K562 (cell line): ENCODE measurements around the gene PTPN18. TPM values are rescaled to one million over a fixed set of nuclear protein-coding genes. Genes with fewer than 3 reads are reported as not detected.

Experiments used
- ASH1L ChIP-seq: fragments of 450-650 bp; IDR thresholded peaks from 2 replicates; pipeline ENCODE4 v1.6.1; 2018; ENCODE audit warnings: borderline replicate concordance, mild to moderate bottlenecking, low read depth; ENCODE audit not compliant: partially characterized antibody
- FOXP1 ChIP-seq: sonication (generic); formaldehyde crosslinking; IDR thresholded peaks from 2 replicates; pipeline ENCODE4 v1.8.0; 2022; ENCODE audit warnings: mild to moderate bottlenecking, missing genetic modification reagents
- GTF2E2 ChIP-seq: fragments of 200-800 bp; sonication (Bioruptor generic); IDR thresholded peaks from 2 replicates; pipeline ENCODE4 v1.6.1; 2016; ENCODE audit warnings: missing genetic modification characterization, missing compliant biosample characterization
- L3MBTL2 ChIP-seq: fragments of 450-650 bp; IDR thresholded peaks from 2 replicates; pipeline ENCODE4 v1.6.1; 2016; ENCODE audit warnings: mild to moderate bottlenecking, moderate library complexity
- MAFF ChIP-seq: IDR thresholded peaks from 2 replicates; pipeline ENCODE4 v1.6.1; 2012; ENCODE audit warnings: low read length, improper control_type of control experiment
- MCM2 ChIP-seq: fragments of 450-650 bp; IDR thresholded peaks from 2 replicates; pipeline ENCODE4 v1.6.1; 2017; ENCODE audit warnings: low read depth, mild to moderate bottlenecking
- POLR2A ChIP-seq: fragments of 450-650 bp; conservative IDR thresholded peaks from 2 replicates; pipeline ENCODE4 v1.6.1; 2016
- SIRT6 ChIP-seq: IDR thresholded peaks from one replicate; pipeline ENCODE4 v1.6.1; 2012; ENCODE audit warnings: low read depth, mild to moderate bottlenecking, control low read depth, inconsistent platforms, low read length, moderate library complexity
- TCF7L2 ChIP-seq: fragments of 150-350 bp; IDR thresholded peaks from 2 replicates; pipeline ENCODE4 v1.6.1; 2016; ENCODE audit warnings: low read depth, mild to moderate bottlenecking, low read length, moderate library complexity
- ZKSCAN3 ChIP-seq: fragments of 250-450 bp; sonication (Bioruptor Pico); IDR thresholded peaks from 2 replicates; pipeline ENCODE4 v1.4.0; 2020
- ZNF224 ChIP-seq: sonication (generic); formaldehyde crosslinking; IDR thresholded peaks from 2 replicates; pipeline ENCODE4 v1.8.0; 2022; ENCODE audit warnings: mild to moderate bottlenecking, missing genetic modification reagents
- ZNF23 ChIP-seq: fragments of 250-450 bp; sonication (Bioruptor Pico); IDR thresholded peaks from 2 replicates; pipeline ENCODE4 v1.4.0; 2020; ENCODE audit warnings: mild to moderate bottlenecking
- ZNF282 ChIP-seq: sonication (generic); formaldehyde crosslinking; IDR thresholded peaks from 2 replicates; pipeline ENCODE4 v1.8.1; 2023; ENCODE audit warnings: missing genetic modification reagents
- polyA plus RNA-seq, 8 experiments: library from polyadenylated mRNA; depleted of rRNA in 4 of 8; stranded (reverse) in 5 of 8; unstranded in 3 of 8; fragments of >200 nt; fragmentation: Nextera tagmentation in 2 of 8; fragmentation: Illumina TruSeq in 1 of 8; extraction: Ambion mirVana in 2 of 8; extraction: Trizol in 1 of 8; gene quantifications; 2 replicates each; pipeline versions ENCODE4 v1.2.1 to v1.2.3, GENCODE V29; 2011 to 2014; ENCODE audit warnings: inconsistent platforms in 1 of 8, missing spikeins in 1 of 8
- total RNA-seq, 7 experiments: library from RNA; depleted of rRNA in 6 of 7; stranded (reverse); fragments of >200 nt in 6 of 7; fragmentation: Illumina TruSeq in 2 of 7; extraction: Trizol in 2 of 7; gene quantifications; 2 replicates each; pipeline versions ENCODE4 v1.2.1 to v1.2.3, GENCODE V29; 2011 to 2021; ENCODE audit warnings: low replicate concordance in 1 of 7
- TF ChIP-seq, protein P1 (sequence below): fragments of 200-800 bp; sonication (Bioruptor generic); IDR thresholded peaks from 2 replicates; pipeline ENCODE4 v1.6.1; 2016; ENCODE audit warnings: missing genetic modification characterization, missing compliant biosample characterization
- TF ChIP-seq, protein P2 (sequence below): sonication (generic); formaldehyde crosslinking; IDR thresholded peaks from 2 replicates; pipeline ENCODE4 v1.8.0; 2022; ENCODE audit warnings: missing genetic modification reagents, mild to moderate bottlenecking, borderline replicate concordance
- TF ChIP-seq, protein P3 (sequence below): fragments of 450-650 bp; IDR thresholded peaks from 2 replicates; pipeline ENCODE4 v1.6.1; 2016; ENCODE audit warnings: missing biosample characterization, missing genetic modification characterization
- TF ChIP-seq, protein P4 (sequence below): sonication (generic); formaldehyde crosslinking; IDR thresholded peaks from 2 replicates; pipeline ENCODE4 v1.4.0; 2020; ENCODE audit warnings: mild to moderate bottlenecking, missing genetic modification reagents
- TF ChIP-seq, protein P5 (sequence below): fragments of 200-800 bp; sonication (Bioruptor generic); IDR thresholded peaks from 2 replicates; pipeline ENCODE4 v1.6.1; 2017; ENCODE audit warnings: missing genetic modification characterization, missing compliant biosample characterization

PTPN18 gene
- total and polyA plus RNA-seq, 9 of the 15 experiments (the other 6 are each of a cell fraction or from before 2014, with no cell fraction given): 11.6 to 90.7 (median 49.6) TPM

DNA sequence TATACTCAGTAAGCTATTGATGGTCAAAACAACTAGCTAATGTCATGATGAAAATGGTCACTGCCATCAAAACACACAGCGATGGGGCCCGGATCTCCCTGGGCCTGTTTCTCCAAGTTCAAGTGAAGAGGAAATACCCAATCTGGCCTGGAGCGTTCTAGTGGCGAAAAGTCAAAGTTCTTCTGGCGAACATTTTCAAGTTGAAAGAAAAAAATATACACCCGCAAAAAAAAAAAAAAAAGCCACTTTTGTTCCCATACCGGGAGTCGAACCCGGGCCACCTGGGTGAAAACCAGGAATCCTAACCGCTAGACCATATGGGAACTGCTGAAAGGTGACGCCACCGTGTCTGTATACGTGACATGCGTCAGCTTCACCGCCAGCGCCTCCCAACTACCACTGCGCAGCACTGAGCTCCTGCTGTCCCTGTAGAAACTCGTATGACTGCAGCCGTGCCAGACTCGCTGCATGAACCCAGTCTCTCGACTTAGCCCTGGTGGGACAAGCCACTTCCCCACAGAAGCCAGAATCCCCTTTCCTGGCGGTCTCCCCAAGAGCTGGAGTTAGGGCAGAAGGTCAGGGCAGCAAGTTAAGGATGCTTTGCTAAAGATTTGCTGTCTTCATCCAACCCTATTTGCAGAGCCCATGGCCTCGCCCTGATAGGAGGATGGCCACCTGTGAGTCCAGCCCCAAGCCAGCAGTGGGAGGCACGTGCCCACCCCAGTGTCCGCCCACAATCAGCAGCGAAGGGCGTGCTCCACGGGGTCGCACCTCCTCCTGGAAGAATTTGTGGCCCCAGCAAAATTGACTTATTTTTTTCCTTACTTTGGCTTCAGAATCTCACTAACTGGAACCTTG is 18.8 kb upstream of the PTPN18 start (continued):
- TF ChIP-seq, protein P1, sequence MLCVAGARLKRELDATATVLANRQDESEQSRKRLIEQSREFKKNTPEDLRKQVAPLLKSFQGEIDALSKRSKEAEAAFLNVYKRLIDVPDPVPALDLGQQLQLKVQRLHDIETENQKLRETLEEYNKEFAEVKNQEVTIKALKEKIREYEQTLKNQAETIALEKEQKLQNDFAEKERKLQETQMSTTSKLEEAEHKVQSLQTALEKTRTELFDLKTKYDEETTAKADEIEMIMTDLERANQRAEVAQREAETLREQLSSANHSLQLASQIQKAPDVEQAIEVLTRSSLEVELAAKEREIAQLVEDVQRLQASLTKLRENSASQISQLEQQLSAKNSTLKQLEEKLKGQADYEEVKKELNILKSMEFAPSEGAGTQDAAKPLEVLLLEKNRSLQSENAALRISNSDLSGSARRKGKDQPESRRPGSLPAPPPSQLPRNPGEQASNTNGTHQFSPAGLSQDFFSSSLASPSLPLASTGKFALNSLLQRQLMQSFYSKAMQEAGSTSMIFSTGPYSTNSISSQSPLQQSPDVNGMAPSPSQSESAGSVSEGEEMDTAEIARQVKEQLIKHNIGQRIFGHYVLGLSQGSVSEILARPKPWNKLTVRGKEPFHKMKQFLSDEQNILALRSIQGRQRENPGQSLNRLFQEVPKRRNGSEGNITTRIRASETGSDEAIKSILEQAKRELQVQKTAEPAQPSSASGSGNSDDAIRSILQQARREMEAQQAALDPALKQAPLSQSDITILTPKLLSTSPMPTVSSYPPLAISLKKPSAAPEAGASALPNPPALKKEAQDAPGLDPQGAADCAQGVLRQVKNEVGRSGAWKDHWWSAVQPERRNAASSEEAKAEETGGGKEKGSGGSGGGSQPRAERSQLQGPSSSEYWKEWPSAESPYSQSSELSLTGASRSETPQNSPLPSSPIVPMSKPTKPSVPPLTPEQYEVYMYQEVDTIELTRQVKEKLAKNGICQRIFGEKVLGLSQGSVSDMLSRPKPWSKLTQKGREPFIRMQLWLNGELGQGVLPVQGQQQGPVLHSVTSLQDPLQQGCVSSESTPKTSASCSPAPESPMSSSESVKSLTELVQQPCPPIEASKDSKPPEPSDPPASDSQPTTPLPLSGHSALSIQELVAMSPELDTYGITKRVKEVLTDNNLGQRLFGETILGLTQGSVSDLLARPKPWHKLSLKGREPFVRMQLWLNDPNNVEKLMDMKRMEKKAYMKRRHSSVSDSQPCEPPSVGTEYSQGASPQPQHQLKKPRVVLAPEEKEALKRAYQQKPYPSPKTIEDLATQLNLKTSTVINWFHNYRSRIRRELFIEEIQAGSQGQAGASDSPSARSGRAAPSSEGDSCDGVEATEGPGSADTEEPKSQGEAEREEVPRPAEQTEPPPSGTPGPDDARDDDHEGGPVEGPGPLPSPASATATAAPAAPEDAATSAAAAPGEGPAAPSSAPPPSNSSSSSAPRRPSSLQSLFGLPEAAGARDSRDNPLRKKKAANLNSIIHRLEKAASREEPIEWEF (CRISPR knock-in tag): no peak
- TF ChIP-seq TCF7L2: no peak
- TF ChIP-seq ZNF224 (CRISPR knock-in tag): no peak
- TF ChIP-seq ZNF23 (CRISPR knock-in tag): no peak
- no peak for TF ChIP-seq MCM2
- TF ChIP-seq, protein P2, sequence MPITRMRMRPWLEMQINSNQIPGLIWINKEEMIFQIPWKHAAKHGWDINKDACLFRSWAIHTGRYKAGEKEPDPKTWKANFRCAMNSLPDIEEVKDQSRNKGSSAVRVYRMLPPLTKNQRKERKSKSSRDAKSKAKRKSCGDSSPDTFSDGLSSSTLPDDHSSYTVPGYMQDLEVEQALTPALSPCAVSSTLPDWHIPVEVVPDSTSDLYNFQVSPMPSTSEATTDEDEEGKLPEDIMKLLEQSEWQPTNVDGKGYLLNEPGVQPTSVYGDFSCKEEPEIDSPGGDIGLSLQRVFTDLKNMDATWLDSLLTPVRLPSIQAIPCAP: no peak
- no peak for TF ChIP-seq MAFF
- peak; percentile 90 for TF ChIP-seq L3MBTL2
- TF ChIP-seq ZNF282: no peak
- peak; percentile 64 for TF ChIP-seq SIRT6
- peak; percentile 69; the same call in 1 of the 2 replicates for TF ChIP-seq FOXP1
- TF ChIP-seq, protein P3, sequence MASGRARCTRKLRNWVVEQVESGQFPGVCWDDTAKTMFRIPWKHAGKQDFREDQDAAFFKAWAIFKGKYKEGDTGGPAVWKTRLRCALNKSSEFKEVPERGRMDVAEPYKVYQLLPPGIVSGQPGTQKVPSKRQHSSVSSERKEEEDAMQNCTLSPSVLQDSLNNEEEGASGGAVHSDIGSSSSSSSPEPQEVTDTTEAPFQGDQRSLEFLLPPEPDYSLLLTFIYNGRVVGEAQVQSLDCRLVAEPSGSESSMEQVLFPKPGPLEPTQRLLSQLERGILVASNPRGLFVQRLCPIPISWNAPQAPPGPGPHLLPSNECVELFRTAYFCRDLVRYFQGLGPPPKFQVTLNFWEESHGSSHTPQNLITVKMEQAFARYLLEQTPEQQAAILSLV (tag): no peak
- TF ChIP-seq, protein P4, sequence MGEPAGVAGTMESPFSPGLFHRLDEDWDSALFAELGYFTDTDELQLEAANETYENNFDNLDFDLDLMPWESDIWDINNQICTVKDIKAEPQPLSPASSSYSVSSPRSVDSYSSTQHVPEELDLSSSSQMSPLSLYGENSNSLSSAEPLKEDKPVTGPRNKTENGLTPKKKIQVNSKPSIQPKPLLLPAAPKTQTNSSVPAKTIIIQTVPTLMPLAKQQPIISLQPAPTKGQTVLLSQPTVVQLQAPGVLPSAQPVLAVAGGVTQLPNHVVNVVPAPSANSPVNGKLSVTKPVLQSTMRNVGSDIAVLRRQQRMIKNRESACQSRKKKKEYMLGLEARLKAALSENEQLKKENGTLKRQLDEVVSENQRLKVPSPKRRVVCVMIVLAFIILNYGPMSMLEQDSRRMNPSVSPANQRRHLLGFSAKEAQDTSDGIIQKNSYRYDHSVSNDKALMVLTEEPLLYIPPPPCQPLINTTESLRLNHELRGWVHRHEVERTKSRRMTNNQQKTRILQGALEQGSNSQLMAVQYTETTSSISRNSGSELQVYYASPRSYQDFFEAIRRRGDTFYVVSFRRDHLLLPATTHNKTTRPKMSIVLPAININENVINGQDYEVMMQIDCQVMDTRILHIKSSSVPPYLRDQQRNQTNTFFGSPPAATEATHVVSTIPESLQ (CRISPR knock-in tag): no peak
- TF ChIP-seq, protein P5, sequence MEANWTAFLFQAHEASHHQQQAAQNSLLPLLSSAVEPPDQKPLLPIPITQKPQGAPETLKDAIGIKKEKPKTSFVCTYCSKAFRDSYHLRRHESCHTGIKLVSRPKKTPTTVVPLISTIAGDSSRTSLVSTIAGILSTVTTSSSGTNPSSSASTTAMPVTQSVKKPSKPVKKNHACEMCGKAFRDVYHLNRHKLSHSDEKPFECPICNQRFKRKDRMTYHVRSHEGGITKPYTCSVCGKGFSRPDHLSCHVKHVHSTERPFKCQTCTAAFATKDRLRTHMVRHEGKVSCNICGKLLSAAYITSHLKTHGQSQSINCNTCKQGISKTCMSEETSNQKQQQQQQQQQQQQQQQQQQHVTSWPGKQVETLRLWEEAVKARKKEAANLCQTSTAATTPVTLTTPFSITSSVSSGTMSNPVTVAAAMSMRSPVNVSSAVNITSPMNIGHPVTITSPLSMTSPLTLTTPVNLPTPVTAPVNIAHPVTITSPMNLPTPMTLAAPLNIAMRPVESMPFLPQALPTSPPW: no peak
- TF ChIP-seq ASH1L: no peak
- TF ChIP-seq POLR2A: peak; percentile 93
- no peak for TF ChIP-seq ZKSCAN3 (CRISPR knock-in tag)
- TF ChIP-seq GTF2E2 (tag): no peak
